Panc1 (cell line): ENCODE measurements around the gene NOVA2. TPM values are rescaled to one million over a fixed set of nuclear protein-coding genes. Genes with fewer than 3 reads are reported as not detected.

Experiments
- ATAC-seq: fragments of 200-7000 bp; cut with Tn5 transposase; 2 replicates; pipeline ENCODE4 v1.9.1; 2020; ENCODE audit warnings: mild to moderate bottlenecking, moderate library complexity
- BruUV-seq: library from RNA; stranded (reverse); fragments of 400-500 nt; replicated peaks from 2 replicates; lab custom pipeline; 2021; lab: Mats Ljungman, UMichigan
- CTCF ChIA-PET: fragments of 300-600 bp; sonication (Branson Sonifier 250); formaldehyde crosslinking; loops from one replicate; lab custom pipeline; 2022; ENCODE audit warnings: antibody characterized with exemption; lab: Charles Lee
- POLR2A ChIA-PET: fragments of 300-600 bp; sonication (Branson Sonifier 250); formaldehyde crosslinking; loops from one replicate; lab custom pipeline; 2022; ENCODE audit warnings: antibody characterized with exemption; lab: Charles Lee
- DNase-seq: peaks from one replicate; pipeline ENCODE4 v3.0.0-alpha.2; 2010; ENCODE audit warnings: low read depth, low spot score
- H3K27ac ChIP-seq: 2 replicates; pipeline ENCODE4 v1.5.1; 2011; ENCODE audit warnings: mild to moderate bottlenecking, low read length, inconsistent platforms
- H3K27me3 ChIP-seq: fragments of 200-500 bp; sonication (Bioruptor generic); 2 replicates; pipeline ENCODE4 v1.6.0; 2014; ENCODE audit warnings: low read length, inconsistent platforms; ENCODE audit not compliant: control insufficient read depth, insufficient read depth
- H3K36me3 ChIP-seq: fragments of 200-500 bp; sonication (Bioruptor generic); 2 replicates; pipeline ENCODE4 v1.5.1; 2014; ENCODE audit warnings: inconsistent platforms, mild to moderate bottlenecking, low read length, moderate library complexity; ENCODE audit not compliant: control insufficient read depth, insufficient read depth
- H3K4me1 ChIP-seq: 2 replicates; pipeline ENCODE4 v1.5.1; 2011; ENCODE audit warnings: inconsistent platforms, mild to moderate bottlenecking, low read length, moderate library complexity; ENCODE audit not compliant: control insufficient read depth, insufficient read depth
- H3K4me3 ChIP-seq, 2 experiments: 2 replicates each; pipeline ENCODE4 v1.5.1; 2011 to 2012; ENCODE audit warnings: low read depth in 2 of 2, low read length in 2 of 2, mild to moderate bottlenecking in 2 of 2, inconsistent platforms in 1 of 2, moderate library complexity in 1 of 2
- H3K9me3 ChIP-seq: fragments of 200-500 bp; sonication (Bioruptor generic); 2 replicates; pipeline ENCODE4 v1.5.1; 2014; ENCODE audit warnings: low read depth, mild to moderate bottlenecking, inconsistent platforms, low read length, moderate library complexity; ENCODE audit not compliant: control insufficient read depth, insufficient read depth
- POLR2AphosphoS5 ChIP-seq: IDR thresholded peaks from 2 replicates; pipeline ENCODE4 v1.6.1; 2012; ENCODE audit warnings: mild to moderate bottlenecking, low read depth, low read length, moderate library complexity
- REST ChIP-seq, 2 experiments: IDR thresholded peaks; 2 replicates each; pipeline ENCODE4 v1.6.1; 2011 to 2012; ENCODE audit warnings: low read depth in 2 of 2, control low read depth in 1 of 2, low read length in 1 of 2, mild to moderate bottlenecking in 1 of 2, moderate library complexity in 1 of 2; ENCODE audit not compliant: insufficient read depth in 1 of 2
- SIN3A ChIP-seq: IDR thresholded peaks from 2 replicates; pipeline ENCODE4 v1.6.1; 2012; ENCODE audit warnings: low read depth, mild to moderate bottlenecking, low read length, moderate library complexity, borderline replicate concordance; ENCODE audit not compliant: insufficient read depth
- TCF7L2 ChIP-seq: IDR thresholded peaks from 2 replicates; pipeline ENCODE4 v1.6.1; 2011; ENCODE audit warnings: mild to moderate bottlenecking, low read depth, low read length, inconsistent platforms
- in situ Hi-C: cut with HindIII; loops from 2 replicates; pipeline ENCODE4 v1.10.0; 2016; ENCODE audit warnings: low sequenced_read_pairs, low pct_unique_long_range_greater_than_20kb
- intact Hi-C: fragments of 100-400 bp; cut with micrococcal nuclease; formaldehyde crosslinking; loops from one replicate; pipeline ENCODE4 v1.10.0; 2022; ENCODE audit not compliant: unreplicated experiment
- total RNA-seq: library from RNA; stranded (reverse); gene quantifications from one replicate; pipeline ENCODE4 v1.2.1, GENCODE V29; 2021; ENCODE audit not compliant: unreplicated experiment
- TF ChIP-seq, protein P1 (sequence below): fragments of 450-650 bp; IDR thresholded peaks from 2 replicates; pipeline ENCODE4 v1.5.1; 2017; ENCODE audit warnings: mild to moderate bottlenecking

Gene NOVA2
- total RNA-seq, 1 experiment from 2014 or later, result 0.44 TPM

GRCh38 chr19:45985321-45985720 lies 11.7 kb upstream of the NOVA2 start:
- TF ChIP-seq POLR2AphosphoS5 (no peak), REST (IDR thresholded peaks at IDR 0.05; ENCODE audit: insufficient read depth in 1 of 2, low read depth in 2 of 2, low read length in 1 of 2) (no peak), SIN3A (no peak)
- DNase-seq, result no peak
- ChIA-PET CTCF (no interaction called here), POLR2A (no interaction called here)
- ATAC-seq, result no peak
- BruUV-seq, result no TSS peak
- H3K36me3 ChIP-seq, result no peaks in the 10 kb centered on the region
- intact Hi-C loops, result no loop called here
- H3K4me3 ChIP-seq, result no peak overlapping the region
- H3K9me3 ChIP-seq, result no peaks in the 10 kb centered on the region
- H3K27ac ChIP-seq, result no peak overlapping the region
- H3K4me1 ChIP-seq, result no peaks in the 10 kb centered on the region
- in situ Hi-C loops, result no loop called here
- no peaks in the 10 kb centered on the region for H3K27me3 ChIP-seq

DNA sequence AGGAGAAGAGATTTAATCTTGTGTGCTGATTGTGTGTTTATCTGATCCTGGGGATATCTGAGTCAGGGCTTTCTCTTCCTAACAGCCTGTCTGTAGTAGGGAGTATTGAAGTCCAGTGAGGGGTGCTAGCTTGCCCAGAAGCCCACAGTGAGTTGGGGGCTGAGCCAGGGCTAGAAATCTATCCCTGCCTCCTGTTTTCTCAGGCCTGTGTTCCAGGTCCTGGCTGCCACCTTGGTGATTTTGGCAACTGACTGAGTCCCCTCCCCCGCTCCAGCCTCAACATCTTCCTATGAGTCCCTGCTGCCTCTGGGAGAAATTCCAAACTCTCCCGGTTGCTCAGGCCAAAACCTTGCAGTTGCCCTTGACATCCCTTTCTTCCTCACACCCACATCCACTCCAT lies 7.7 kb upstream of the NOVA2 start:
- H3K27me3 ChIP-seq, result no peaks in the 10 kb centered on the region
- no peak for TF ChIP-seq TCF7L2
- TF ChIP-seq, protein P1, sequence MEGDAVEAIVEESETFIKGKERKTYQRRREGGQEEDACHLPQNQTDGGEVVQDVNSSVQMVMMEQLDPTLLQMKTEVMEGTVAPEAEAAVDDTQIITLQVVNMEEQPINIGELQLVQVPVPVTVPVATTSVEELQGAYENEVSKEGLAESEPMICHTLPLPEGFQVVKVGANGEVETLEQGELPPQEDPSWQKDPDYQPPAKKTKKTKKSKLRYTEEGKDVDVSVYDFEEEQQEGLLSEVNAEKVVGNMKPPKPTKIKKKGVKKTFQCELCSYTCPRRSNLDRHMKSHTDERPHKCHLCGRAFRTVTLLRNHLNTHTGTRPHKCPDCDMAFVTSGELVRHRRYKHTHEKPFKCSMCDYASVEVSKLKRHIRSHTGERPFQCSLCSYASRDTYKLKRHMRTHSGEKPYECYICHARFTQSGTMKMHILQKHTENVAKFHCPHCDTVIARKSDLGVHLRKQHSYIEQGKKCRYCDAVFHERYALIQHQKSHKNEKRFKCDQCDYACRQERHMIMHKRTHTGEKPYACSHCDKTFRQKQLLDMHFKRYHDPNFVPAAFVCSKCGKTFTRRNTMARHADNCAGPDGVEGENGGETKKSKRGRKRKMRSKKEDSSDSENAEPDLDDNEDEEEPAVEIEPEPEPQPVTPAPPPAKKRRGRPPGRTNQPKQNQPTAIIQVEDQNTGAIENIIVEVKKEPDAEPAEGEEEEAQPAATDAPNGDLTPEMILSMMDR, result no peak
- no peak for TF ChIP-seq POLR2AphosphoS5
- TF ChIP-seq REST (IDR thresholded peaks at IDR 0.05; ENCODE audit: insufficient read depth in 1 of 2, low read depth in 2 of 2, low read length in 1 of 2), result no peak
- TF ChIP-seq SIN3A, result no peak
- intact Hi-C loops (no loop called here), in situ Hi-C loops (no loop called here)
- no peak overlapping the region for H3K4me3 ChIP-seq
- no peaks in the 10 kb centered on the region for H3K4me1 ChIP-seq
- ATAC-seq (no peak), DNase-seq (no peak)
- ChIA-PET CTCF (no interaction called here), POLR2A (no interaction called here)
- BruUV-seq, result no TSS peak
- H3K36me3 ChIP-seq, result no peaks in the 10 kb centered on the region
- H3K9me3 ChIP-seq, result no peaks in the 10 kb centered on the region
- H3K27ac ChIP-seq, result no peak overlapping the region
